Calu3 (cell line): ENCODE measurements around the gene P2RY4. TPM values are rescaled to one million over a fixed set of nuclear protein-coding genes. Genes with fewer than 3 reads are reported as not detected.

Source experiments
- total RNA-seq: library from RNA; stranded (reverse); gene quantifications from 2 replicates; pipeline ENCODE4 v1.2.3, GENCODE V29; 2022

The P2RY4 gene
- total RNA-seq, 1 experiment from 2014 or later, result not detected

Other genes with a start within 250 kb of the P2RY4 start
- gene AWAT2, start 210.3 kb downstream of the P2RY4 start, total RNA-seq, result not detected in 2 replicates
- gene OTUD6A, start 197.7 kb downstream of the P2RY4 start, total RNA-seq, result not detected in 2 replicates
- gene IGBP1, start 126.8 kb downstream of the P2RY4 start, total RNA-seq, result 44.8 and 48.3 TPM in 2 replicates
- not detected in 2 replicates for gene DGAT2L6, start 82.7 kb downstream of the P2RY4 start, total RNA-seq
- gene AWAT1, start 25.5 kb downstream of the P2RY4 start, total RNA-seq, result not detected in 2 replicates
- gene ARR3, start 8.1 kb upstream of the P2RY4 start, total RNA-seq, result not detected in 2 replicates
- gene RAB41, start 22.0 kb upstream of the P2RY4 start, total RNA-seq, result not detected in 2 replicates
- gene PDZD11, start 29.7 kb upstream of the P2RY4 start, total RNA-seq, result 63.4 and 73.0 TPM in 2 replicates
- gene KIF4A, start 29.9 kb upstream of the P2RY4 start, total RNA-seq, result 25.9 and 30.9 TPM in 2 replicates
- not detected in 2 replicates for gene GDPD2, start 163.1 kb upstream of the P2RY4 start, total RNA-seq
- gene DLG3, start 184.6 kb upstream of the P2RY4 start, total RNA-seq, result 55.8 and 62.5 TPM in 2 replicates